GM12891 (cell line): ENCODE results near the gene KCTD2.
"Not testable (repeated sequence)": the region's sequence is repeated elsewhere in the genome, so short reads cannot be mapped to it uniquely, and the experiment has no call there.

Source experiments
- PAX5 ChIP-seq: IDR thresholded peaks from 2 replicates; pipeline ENCODE4 v1.6.1; 2011; ENCODE audit warnings: low read length, moderate library complexity, mild to moderate bottlenecking; ENCODE audit not compliant: insufficient read depth, severe bottlenecking
- POLR2A ChIP-seq: IDR thresholded peaks from 2 replicates; pipeline ENCODE4 v1.6.1; 2011; ENCODE audit warnings: low read depth, low read length, control low read depth
- POLR2AphosphoS5 ChIP-seq: IDR thresholded peaks from 2 replicates; pipeline ENCODE4 v1.6.1; 2011; ENCODE audit warnings: low read depth, low read length, control low read depth
- SPI1 ChIP-seq: IDR thresholded peaks from 2 replicates; pipeline ENCODE4 v1.6.1; 2011; ENCODE audit warnings: low read depth, low read length, control low read depth
- TAF1 ChIP-seq: IDR thresholded peaks from 2 replicates; pipeline ENCODE4 v1.6.1; 2011; ENCODE audit warnings: low read depth, low read length, control low read depth

GRCh38 chr17:75043789-75044188 lies 3.2 kb upstream of the KCTD2 start:
- not testable (repeated sequence) for TF ChIP-seq POLR2AphosphoS5, TAF1, SPI1, POLR2A, PAX5
